Measurements from ENCODE around the gene FAT3. TPM values are rescaled to one million over a fixed set of nuclear protein-coding genes. Genes with fewer than 3 reads are reported as not detected.

The FAT3 gene
- total RNA-seq (not detected), total RNA-seq (0 to 0.40 (median 0) reads per million in 172 experiments)
- not detected for polyA plus RNA-seq (2013, experiment 1 of 2)
- 0.08 TPM for polyA plus RNA-seq (2013, experiment 2 of 2)

DNA sequence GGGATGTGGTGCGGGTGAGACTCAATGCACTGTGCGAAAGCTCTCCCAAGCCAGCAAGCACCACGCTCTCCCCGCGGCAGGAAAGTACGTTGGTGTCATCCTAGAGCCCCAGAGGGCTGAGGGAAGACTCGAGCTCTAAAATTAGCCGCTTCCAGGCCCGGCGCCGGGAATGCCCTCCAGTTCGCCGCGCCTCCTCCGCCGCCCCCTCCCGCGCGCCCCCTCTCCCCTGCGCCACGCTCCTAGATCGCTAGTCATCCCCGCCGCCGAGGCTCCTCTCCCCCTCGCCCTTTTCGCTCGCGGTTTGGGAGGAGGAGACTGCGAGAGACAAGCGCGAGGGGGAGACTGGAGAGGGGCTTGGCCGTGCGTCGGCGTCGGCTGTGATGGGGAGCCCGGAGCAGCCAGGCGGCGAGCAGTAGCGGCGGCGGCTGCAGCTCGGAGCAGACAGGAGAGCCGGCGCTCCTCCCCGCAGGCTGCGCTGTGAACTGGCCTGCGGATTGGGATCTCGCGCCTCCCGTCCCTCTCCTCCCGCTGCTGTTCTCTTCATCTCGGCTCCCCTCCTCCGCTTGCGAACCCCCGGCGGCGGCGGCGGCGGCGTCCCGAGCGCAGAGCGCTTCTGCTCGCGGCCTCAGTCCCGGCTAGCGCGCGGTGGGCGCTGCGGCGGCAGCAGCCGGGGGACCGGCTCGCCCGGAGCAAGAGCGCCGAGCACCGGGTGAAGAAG is at the start of gene FAT3:
Gene FAT3, plus strand, starts transcription at position 412 of the 718 bp plus-strand sequence. CDS start 127,295 bp downstream, outside the sequence.
- Histone ChIP-seq H3K27me3 (ENCODE audit: control insufficient read depth in 1 of 2, insufficient read depth in 2 of 2, low read length in 2 of 2) (peaks cover 27 to 41% of the 10 kb centered on the region in 2 experiments), H3K4me1 (ENCODE audit: insufficient read depth, low read length) (no peaks in the 10 kb centered on the region), H3K4me3 (ENCODE audit: low read length) (no peak within 1 kb of the TSS), H3K36me3 (ENCODE audit: insufficient read depth, low read length) (no peaks in the 10 kb centered on the region), H3K27ac (ENCODE audit: low read depth in 1 of 2, low read length in 2 of 2) (no peak within 1 kb of the TSS), H3K9me3 (ENCODE audit: control insufficient read depth in 1 of 2, insufficient read depth in 1 of 2, low read length in 2 of 2) (peaks cover 0 to 36% of the 10 kb centered on the region in 2 experiments)
- Mint-ChIP-seq H3K4me3 (no peak within 1 kb of the TSS), H3K27ac (no peak within 1 kb of the TSS), H3K27me3 (peaks cover 75% of the 10 kb centered on the region), H3K36me3 (ENCODE audit: low read depth) (no peaks in the 10 kb centered on the region), H3K9me3 (peaks cover 1% of the 10 kb centered on the region), H3K4me1 (ENCODE audit: low read depth) (no peaks in the 10 kb centered on the region)
- CTCF ChIA-PET, result no interaction called here
- POLR2A ChIA-PET, result no interaction called here
- ATAC-seq (ENCODE audit: poor library complexity) (no peak), DNase-seq (no peak)
- TF ChIP-seq, protein P1, sequence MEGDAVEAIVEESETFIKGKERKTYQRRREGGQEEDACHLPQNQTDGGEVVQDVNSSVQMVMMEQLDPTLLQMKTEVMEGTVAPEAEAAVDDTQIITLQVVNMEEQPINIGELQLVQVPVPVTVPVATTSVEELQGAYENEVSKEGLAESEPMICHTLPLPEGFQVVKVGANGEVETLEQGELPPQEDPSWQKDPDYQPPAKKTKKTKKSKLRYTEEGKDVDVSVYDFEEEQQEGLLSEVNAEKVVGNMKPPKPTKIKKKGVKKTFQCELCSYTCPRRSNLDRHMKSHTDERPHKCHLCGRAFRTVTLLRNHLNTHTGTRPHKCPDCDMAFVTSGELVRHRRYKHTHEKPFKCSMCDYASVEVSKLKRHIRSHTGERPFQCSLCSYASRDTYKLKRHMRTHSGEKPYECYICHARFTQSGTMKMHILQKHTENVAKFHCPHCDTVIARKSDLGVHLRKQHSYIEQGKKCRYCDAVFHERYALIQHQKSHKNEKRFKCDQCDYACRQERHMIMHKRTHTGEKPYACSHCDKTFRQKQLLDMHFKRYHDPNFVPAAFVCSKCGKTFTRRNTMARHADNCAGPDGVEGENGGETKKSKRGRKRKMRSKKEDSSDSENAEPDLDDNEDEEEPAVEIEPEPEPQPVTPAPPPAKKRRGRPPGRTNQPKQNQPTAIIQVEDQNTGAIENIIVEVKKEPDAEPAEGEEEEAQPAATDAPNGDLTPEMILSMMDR (IDR thresholded peaks at IDR 0.05), result no peak
- intact Hi-C loops (cut with DNase I, micrococcal nuclease), result no loop called here

DNA sequence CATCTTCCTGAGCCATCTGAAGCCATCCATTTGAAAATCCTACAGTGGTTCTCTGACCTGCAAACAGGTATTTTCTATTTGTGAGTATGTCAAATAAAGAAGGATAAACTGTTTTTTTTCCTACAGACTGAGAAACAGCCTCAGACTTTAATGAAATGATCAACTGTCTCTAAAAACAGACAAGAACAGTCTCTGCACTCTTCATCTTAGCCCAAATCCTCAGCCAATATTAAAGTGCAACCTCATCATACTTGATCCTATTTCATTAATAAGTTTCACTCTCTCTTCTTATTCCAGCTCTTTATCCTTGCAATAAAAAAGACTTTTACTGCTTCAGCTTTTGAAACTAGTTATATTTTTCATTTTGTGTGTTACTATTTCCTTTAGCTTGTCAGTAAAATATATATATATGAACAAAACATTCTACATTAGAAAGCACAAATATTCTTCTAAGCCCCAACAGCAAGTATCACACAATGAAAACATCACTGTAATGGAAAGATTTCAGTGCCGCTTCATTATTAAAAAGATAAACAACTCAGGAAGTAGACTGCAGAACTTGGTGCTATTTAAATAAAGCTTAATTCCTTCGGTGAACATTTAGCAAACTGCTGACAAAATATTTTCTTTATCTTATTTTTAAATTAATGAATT is 45.5 kb upstream of the FAT3 start:
- H3K36me3 ChIP-seq (ENCODE audit: insufficient read depth, low read length), result no peaks in the 10 kb centered on the region
- no peaks in the 10 kb centered on the region for H3K4me1 ChIP-seq (ENCODE audit: insufficient read depth, low read length)
- Mint-ChIP-seq H3K27me3 (no peaks in the 10 kb centered on the region), H3K27ac (no peak overlapping the region), H3K4me3 (no peak overlapping the region), H3K9me3 (peaks cover 6% of the 10 kb centered on the region), H3K36me3 (ENCODE audit: low read depth) (no peaks in the 10 kb centered on the region), H3K4me1 (ENCODE audit: low read depth) (no peaks in the 10 kb centered on the region)
- TF ChIP-seq, protein P1 (IDR thresholded peaks at IDR 0.05), result no peak
- ATAC-seq (ENCODE audit: poor library complexity), result no peak
- no peak for DNase-seq
- POLR2A ChIA-PET, result no interaction called here
- H3K27ac ChIP-seq (ENCODE audit: low read depth in 1 of 2, low read length in 2 of 2), result no peak overlapping the region
- H3K27me3 ChIP-seq (ENCODE audit: control insufficient read depth in 1 of 2, insufficient read depth in 2 of 2, low read length in 2 of 2), result no peaks in the 10 kb centered on the region
- CTCF ChIA-PET, result no interaction called here
- intact Hi-C loops (cut with DNase I, micrococcal nuclease), result no loop called here
- peaks cover 0 to 9% of the 10 kb centered on the region in 2 experiments for H3K9me3 ChIP-seq (ENCODE audit: control insufficient read depth in 1 of 2, insufficient read depth in 1 of 2, low read length in 2 of 2)
- H3K4me3 ChIP-seq (ENCODE audit: low read length), result no peak overlapping the region

DNA sequence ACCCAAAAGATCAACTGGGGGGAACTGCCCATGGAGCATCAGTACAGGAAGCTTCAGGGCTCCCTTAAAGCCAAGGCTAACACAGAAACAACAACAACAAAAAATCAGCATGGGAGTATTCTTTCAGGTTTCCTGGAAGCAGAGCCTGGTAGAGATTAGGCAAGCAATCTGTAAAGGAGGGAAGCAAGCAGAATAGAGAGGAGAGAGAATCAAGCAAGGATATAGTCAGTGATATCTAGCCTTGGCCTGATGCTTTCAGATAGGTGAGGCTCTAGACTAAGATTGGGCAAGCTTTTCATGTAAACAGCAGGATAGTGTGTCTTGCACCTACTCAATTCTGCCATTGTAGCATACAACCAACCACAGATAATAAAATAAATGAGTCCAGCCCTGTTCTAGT is 44.4 kb upstream of the FAT3 start:
- Histone ChIP-seq H3K27ac (ENCODE audit: low read depth in 1 of 2, low read length in 2 of 2) (no peak overlapping the region), H3K36me3 (ENCODE audit: insufficient read depth, low read length) (no peaks in the 10 kb centered on the region), H3K4me1 (ENCODE audit: insufficient read depth, low read length) (no peaks in the 10 kb centered on the region), H3K9me3 (ENCODE audit: control insufficient read depth in 1 of 2, insufficient read depth in 1 of 2, low read length in 2 of 2) (peaks cover 0 to 9% of the 10 kb centered on the region in 2 experiments), H3K4me3 (ENCODE audit: low read length) (no peak overlapping the region), H3K27me3 (ENCODE audit: control insufficient read depth in 1 of 2, insufficient read depth in 2 of 2, low read length in 2 of 2) (no peaks in the 10 kb centered on the region)
- ATAC-seq (ENCODE audit: poor library complexity) (no peak), DNase-seq (no peak)
- Mint-ChIP-seq H3K9me3 (peaks cover 6% of the 10 kb centered on the region), H3K27me3 (no peaks in the 10 kb centered on the region), H3K36me3 (ENCODE audit: low read depth) (no peaks in the 10 kb centered on the region), H3K4me3 (no peak overlapping the region), H3K4me1 (ENCODE audit: low read depth) (no peaks in the 10 kb centered on the region), H3K27ac (no peak overlapping the region)
- intact Hi-C loops (cut with DNase I, micrococcal nuclease), result no loop called here
- ChIA-PET POLR2A (no interaction called here), CTCF (no interaction called here)
- TF ChIP-seq, protein P1 (IDR thresholded peaks at IDR 0.05), result no peak
